SIG-M5 (cell line): ENCODE results near the gene ERBB3.
"Not testable (repeated sequence)": the region's sequence is repeated elsewhere in the genome, so short reads cannot be mapped to it uniquely, and the experiment has no call there.

Experiments
- DNase-seq: peaks from one replicate; lab custom pipeline; 2025; lab: John Stamatoyannopoulos, UW

The ERBB3 gene

DNA sequence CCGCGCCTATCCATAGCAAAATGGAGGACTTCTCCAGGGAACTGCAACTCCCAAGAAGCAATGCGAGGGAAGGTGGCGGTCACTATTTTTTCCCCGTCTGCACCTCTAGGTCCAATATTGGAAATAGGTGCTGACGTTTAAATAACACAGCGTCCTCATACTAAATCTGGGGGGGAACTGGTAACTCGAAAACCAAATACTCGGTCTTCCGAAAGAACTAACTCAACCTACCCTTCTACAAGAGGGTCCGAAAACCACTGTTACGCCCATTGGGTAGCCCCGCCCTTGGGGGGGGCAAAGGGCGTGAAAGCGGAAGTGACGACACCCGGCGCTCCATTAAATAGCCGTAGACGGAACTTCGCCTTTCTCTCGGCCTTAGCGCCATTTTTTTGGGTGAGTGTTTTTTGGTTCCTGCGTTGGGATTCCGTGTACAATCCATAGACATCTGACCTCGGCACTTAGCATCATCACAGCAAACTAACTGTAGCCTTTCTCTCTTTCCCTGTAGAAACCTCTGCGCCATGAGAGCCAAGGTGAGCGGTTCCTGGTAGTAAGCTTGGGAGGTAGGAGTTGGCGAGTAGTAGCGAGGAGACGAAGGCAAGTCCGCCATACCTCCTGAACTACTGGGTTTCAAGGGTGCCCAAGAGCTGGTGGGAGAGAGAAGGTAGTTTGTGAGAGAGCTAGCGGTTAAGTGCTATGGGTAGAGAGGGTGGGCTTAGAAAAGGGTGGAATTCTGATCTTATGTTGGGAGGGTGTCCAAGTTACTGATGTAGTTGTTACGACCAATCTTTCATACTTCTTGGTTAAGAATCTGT, 36.5 kb downstream of the ERBB3 start, which contains the start of gene RPL41:
Gene RPL41 (plus strand): TSS at position 367 of the 815 bp plus-strand sequence.
- DNase-seq, result peak; percentile 74

DNA sequence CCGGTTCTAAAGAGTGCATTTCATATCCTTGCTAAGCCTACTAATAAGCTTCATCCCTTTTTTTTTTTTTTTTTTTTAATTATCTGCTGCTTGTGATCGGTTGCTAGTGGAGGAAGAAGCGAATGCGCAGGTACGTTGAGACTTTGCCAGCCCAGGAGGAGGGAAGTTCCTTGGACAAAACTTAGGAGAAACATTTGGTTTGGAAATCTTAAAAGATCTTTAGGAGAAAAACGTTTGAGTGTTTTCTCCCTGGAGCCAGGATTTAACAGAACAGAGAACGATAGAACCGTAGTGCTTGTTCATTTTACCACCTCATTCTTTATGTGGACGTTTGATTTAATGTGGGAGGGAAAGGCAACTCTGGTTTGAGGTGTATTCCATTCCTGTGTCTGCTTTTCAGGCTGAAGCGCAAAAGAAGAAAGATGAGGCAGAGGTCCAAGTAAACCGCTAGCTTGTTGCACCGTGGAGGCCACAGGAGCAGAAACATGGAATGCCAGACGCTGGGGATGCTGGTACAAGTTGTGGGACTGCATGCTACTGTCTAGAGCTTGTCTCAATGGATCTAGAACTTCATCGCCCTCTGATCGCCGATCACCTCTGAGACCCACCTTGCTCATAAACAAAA, 37.2 kb downstream of the ERBB3 start:
- not testable (repeated sequence) for DNase-seq

DNA sequence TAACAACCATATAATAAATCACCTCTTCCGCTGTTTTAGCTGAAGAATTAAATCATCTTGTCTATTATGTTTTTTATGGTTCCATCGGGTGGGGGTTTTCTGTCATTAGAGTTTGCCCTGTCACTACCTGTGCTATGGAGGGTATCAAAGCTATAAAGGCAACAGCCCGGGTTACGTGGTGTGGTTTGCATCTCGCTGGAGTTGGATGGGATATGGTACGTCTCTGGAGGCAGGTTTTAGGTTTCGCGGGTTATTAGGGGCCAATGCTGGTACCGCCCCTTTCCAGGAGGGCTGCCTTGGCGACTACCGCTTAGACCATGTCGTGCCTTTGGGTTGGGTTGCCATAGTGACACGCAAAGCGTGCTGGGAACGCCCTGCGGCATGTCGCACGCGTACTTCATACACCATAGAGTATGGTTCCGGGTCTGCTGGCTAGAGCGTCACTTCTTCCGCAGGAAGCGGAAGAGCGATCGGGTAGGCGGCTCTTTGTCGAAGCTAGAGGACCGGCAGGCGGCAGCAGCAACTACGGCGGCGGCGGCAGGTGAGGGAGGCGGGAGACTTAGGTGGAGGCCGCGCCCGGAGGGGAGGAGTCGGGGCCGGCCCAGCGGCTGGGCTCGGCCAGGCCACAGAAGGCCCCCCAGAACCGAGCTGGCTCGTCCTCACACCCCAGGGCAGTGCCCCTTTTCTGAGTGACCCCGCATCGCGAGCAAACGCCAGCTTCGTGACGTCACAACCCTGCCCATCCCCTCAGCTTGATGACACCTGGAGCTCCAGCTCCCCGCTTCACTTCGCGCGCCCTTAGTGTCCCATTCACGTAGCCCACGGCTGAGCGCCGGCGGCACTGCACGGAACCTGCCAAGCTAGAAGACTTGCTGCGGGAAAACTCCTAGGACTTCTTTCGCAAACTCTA, 38.1 kb downstream of the ERBB3 start, which contains the start of gene ZC3H10:
Gene ZC3H10 (plus strand): TSS at position 489 of the 910 bp plus-strand sequence. CDS start 2,297 bp downstream, outside the sequence.
- peak; percentile 97 for DNase-seq

DNA sequence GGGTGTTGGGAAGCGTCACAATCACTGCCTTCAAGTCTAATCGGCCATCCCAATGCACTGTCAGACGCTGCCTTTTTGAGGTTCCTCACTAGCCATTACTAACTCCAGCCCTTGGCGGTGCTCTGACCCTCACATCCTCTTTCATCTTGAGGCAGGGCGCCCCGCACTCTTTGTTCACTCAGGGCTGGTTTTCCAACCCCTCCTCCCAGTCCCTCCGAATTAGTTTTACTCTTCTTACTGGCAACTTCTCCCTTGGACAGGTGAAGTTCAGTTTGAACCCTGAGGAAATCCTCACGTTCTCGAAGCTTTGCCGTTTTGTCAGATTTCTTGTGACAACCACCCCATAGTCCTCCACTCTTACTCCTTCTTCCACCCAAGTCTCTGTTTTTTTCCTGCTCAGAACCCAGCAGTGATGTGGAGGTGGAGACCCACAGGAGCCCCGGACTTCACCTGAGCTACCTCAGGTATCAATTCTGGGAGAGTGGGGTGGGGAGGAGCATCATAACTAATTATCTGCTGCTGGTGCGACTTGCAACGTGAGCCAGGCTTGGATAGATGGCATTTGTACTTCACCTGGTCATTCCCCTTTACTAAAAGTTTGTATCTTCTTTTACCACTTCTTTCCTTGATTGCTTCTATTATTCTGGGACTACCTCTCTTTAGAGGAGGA, 38.9 kb downstream of the ERBB3 start:
- DNase-seq, result no peak

DNA sequence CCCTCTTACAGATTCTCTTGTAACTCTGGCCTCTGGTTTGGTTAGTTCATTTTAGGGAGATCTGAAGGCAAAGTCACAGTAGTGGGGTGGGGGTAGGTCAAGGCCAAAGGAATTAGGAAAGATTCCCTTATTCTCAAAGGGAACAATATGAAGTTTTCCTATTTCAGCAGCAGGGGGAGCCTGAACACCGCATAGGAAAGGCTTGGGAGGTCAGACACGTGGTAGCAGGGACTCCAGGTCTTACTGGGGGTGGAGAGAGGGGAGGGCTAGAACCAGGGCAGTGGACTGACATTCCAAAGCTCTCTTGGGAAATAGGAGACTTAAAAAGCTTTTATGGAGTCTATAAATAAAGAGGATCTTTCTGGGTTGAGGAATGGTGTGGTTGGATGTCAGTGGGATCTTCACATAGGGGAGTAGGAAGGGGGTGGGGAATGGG, 39.4 kb downstream of the ERBB3 start:
- peak; percentile 15 for DNase-seq

DNA sequence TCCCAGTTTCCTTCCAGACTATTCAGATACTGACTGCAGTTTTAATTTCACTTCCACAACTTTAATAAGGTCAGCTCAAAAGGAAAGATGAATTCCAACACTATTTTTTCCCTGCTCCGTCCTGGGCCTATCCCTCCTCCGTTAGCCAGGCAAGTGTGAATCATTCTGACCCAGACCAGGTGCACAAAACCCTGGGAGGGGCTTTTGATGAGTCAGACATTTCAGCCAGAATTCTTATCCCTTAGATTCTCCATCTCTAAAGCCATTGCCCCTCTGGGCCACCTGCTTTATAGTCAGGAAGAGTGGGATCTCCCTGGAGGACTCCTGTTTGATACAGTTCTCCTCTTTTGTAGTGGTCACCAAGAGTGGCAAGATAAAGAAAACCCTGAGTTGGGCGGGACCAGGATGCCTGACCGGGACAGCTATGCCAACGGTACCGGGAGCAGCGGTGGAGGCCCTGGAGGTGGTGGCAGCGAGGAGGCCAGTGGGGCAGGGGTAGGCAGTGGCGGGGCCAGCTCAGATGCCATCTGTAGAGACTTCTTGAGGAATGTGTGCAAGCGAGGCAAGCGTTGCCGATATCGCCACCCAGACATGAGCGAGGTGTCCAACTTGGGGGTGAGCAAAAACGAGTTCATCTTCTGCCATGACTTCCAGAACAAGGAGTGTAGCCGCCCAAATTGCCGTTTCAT, 40.3 kb downstream of the ERBB3 start:
- DNase-seq, result no peak

DNA sequence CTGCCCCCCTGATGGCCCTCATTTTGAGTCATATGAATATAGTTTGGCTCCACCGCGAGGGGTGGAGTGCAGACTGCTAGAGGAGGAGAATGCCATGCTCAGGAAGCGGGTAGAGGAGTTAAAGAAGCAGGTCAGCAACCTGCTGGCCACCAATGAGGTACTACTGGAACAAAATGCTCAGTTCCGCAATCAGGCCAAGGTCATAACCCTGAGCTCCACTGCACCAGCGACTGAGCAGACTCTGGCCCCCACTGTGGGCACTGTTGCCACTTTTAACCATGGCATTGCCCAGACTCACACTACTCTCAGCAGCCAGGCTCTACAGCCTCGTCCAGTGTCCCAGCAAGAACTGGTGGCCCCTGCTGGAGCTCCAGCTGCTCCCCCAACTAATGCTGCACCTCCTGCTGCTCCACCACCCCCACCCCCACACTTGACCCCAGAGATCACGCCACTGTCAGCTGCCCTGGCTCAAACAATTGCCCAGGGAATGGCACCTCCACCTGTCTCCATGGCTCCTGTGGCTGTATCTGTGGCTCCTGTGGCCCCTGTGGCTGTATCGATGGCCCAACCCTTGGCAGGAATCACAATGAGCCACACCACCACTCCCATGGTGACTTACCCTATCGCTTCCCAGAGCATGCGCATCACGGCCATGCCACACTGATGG, 41.4 kb downstream of the ERBB3 start:
- DNase-seq, result no peak

DNA sequence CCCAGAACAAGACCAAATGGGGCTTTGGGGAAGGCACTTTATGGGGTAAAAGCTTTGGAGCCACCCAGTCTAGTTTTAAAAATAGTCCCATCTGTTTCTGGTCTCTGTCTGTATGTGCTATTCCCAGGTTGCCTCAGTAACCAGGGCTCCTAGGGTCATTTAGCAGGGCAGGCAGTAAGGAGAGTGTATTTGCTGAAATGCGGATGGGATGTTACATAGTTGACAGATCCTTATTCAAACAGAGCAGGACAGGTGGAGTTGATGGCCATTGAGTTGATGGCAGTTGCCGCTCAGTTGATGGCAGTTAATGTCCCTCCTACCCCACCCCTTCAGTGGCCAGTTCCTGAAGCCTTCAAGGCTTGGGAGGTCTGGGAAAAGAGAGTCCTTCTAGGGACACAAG, 42.7 kb downstream of the ERBB3 start:
- DNase-seq, result no peak

DNA sequence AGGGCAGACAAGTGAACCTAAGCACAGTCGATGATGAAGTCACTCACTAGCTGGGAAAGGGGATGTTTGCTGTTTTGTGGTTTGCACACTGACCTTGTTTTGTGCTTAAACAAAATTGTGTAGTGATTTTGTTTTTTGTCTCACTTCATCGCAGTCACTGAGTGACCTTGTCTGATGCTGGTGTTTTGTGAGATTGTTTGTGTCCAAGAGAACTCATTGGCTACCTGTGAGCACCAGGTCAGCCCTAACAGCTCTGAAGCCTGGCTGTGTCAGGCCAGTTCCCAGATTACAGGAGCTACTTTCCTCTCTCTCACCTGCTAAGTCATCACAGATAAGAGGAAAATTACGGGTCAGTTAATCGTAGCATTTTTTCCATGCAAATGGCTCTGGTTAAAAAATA, 44.2 kb downstream of the ERBB3 start:
- DNase-seq, result no peak

DNA sequence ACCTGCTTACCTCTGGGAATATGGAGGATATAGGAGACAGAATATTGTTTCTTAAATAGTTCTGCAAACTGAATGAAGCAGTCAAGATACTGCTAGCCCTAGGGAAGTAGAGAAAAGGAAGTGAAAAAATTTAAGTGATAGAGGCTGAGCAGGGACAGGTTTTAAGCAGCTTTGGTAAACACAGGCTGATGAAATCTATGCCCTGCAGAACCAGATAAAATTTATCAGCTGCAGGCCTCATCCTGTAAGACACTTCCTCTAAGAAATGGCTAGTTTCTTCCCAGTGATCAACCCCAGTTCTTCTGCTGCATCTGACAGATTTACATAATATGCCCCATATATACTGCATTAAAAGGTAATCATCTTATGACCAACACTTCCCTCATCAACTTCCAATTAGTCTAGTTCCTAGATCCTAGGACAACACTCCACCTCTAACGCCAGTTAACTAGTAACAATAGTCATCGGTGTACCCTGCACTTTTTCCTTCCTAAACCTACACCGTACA, 46.8 kb downstream of the ERBB3 start:
- peak; percentile 89 for DNase-seq

DNA sequence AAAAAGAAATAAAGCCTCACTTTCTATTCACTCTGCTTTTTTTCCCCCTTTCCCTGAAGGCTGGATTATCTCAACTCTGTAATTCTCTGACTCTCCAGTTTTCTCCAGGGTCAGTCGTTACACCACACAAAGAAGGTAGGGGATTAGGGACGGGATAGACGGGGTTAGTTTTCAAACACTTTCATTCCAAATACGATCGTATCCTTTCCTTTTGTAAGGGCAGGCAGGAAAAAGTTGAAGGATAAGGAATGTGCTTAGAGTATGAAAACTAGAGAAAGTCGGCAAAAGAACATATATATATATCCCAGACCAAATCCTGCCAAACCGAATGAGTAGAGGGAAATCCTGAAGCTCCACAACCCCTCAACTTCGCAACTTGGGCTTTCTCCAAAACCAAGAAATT, 47.5 kb downstream of the ERBB3 start:
- no peak for DNase-seq

DNA sequence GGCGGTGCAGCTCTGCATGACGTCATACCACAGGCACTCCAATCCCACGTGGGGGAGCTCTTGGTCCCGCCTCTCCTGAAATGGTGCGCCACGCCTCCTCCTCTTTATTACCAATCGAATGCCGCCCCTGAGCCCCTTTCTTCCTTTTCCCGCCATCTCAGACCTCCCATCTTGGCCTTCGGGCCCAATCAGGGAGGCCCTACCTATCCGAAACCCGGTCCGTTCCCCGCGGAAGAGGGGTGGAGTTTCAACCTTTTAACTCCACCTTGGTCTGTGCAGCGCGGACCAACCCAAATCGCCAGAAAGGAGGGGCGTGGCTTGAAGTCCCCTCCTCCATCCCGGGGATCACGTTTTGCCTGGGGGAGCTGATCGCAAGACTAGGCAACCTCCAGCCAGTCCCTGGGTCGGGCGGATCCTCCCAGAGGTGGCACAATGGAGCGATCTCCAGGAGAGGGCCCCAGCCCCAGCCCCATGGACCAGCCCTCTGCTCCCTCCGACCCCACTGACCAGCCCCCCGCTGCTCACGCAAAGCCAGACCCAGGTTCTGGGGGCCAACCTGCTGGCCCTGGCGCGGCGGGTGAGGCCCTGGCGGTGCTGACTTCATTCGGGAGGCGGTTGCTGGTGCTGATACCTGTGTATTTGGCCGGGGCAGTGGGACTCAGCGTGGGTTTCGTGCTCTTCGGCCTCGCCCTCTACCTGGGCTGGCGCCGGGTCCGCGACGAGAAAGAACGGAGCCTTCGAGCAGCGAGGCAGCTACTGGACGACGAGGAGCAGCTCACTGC, 48.1 kb downstream of the ERBB3 start, which contains the start of gene ESYT1:
Gene ESYT1 (plus strand): TSS at position 380 of the 782 bp plus-strand sequence. CDS start 53 bp downstream, at position 433.
- DNase-seq, result peak; percentile 100

DNA sequence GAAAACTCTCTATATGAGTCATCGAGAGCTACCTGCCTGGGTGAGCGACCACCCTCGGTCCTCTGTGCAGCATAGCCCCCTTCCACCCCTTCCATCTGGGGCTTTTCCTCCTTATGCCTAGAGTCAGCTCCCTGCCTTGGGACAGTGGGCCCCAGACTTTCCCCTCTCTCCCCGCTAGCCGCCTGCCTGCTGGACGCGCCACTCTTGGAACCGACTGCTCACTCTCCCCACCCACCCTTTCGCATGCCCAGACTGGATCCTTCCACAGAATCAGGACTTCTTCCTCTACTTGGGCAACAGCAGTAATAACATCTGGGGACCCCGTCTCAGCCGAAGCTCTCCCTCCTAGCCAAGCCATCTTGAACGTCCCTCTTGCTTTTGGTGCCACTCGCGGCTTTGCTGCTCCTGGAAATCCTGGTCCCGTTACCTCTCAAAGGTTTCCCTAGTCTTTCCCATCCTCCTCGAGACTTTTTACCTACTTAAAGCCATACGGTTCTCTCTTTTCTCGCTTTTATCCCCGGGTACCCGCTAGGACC, 48.8 kb downstream of the ERBB3 start:
- DNase-seq, result no peak

DNA sequence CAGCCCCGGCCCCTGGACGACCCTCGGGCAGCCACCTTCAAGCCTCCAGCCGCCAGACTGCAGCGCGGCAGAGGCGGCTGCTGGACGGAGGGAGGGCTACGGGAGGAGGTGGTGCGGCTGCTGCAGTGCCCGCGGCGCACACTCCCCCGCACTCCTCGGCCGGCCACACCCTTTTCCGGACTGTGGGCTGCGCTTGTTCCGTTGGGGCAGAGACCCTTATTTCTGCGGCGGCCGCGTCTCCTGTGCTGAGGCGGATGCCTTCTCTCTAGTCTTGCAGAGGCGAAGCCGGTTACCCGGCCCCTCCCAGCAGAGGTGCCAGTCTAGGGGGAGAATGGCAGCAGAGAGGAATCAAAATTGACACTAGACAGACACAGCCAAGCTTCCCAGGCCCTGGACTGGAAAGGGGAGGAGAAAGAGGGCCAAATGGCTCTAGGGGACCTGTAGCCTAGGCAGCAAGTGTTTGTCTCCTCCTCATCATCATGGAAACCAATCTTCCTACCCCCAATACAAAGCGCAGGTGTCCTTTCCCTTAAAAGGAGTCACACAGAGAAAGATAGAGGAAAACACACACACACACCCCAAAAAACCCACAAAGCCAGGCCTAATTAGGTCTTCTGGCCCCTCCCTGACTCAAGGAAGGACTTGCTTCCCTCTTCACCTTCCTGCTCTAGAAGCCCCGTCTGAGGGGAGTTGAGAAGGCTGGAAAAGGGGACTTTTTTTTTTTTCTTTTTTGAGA, 49.4 kb downstream of the ERBB3 start:
- DNase-seq, result peak; percentile 50

DNA sequence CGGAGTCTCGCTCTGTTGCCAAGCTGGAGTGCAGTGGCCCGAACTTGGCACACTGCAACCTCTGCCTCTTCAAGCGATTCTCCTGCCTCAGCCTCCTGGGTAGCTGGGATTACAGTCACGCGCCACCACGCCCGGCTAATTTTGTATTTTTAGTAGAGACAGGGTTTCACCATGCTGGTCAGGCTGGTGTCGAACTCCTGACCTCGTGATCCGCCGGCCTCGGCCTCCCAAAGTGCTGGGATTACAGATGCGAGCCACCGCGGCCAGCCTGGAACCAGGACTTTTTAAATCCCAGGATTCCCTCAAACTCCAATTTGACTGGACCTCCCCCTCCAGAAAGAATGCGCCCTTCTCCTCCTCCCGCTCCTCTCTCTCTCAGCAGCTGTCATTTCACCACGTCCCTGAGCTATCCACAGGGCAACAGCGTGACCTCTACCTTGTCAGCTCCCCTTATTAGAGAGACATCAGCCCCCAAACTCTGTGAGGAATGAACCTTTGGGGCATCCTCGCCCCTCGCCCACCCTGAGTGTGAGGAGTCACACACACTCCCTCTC, 50.1 kb downstream of the ERBB3 start:
- no peak for DNase-seq

DNA sequence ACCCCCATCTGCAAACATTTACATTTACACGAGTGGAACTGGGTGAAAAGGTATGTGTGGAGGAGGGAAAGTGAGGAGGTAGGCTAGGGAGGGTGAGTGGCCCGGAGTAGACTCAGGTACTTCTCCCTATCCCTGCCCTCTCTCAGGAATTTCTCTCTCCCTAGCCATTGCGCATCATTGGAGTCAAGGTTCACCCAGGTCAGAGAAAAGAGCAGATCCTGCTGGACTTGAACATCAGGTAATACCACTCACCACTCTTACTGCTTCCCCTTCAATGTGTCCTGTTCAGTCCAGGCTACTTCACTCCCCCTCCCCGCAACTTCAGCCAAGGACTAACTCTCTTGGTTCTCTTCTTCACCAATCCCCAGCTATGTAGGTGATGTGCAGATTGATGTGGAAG, 50.9 kb downstream of the ERBB3 start:
- no peak for DNase-seq

DNA sequence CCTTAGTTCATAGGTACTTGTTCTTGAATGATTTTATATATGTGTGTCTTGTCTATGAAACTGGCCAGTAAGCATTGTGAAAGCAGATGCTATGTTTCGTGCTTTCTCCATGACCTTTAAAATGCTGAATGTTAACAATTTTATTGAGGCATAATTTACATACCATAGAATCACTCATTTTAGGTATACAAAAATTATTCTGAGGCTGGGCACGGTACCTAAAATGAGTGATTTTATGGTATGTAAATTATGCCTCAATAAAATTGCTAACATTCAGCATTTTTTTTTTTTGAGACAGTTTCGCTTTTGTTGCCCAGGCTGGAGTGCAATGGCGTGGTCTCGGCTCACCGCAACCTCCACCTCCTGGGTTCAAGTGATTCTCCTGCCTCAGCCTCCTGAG, 54.9 kb downstream of the ERBB3 start:
- DNase-seq, result no peak
